Stimulated activated CD4-positive, alpha-beta T cell treated with anti-CD3 and anti-CD28 coated beads, Interleukin-4, amount 100 ng/mL, for 24 hours (primary cell): Measurements from ENCODE around the gene PRSS16.

ENCODE experiments used
- DNase-seq: peaks from one replicate; pipeline ENCODE4 v3.0.0-alpha.2; 2020

The PRSS16 gene

GRCh38 chr6:27288136-27289044, 40.9 kb downstream of the PRSS16 start:
- no peak for DNase-seq

GRCh38 chr6:27290065-27290849, 42.8 kb downstream of the PRSS16 start:
- no peak for DNase-seq

GRCh38 chr6:27290850-27291208, 43.3 kb downstream of the PRSS16 start:
- DNase-seq = no peak

- DNase-seq = no peak
Observed at GRCh38 chr6:27293436-27294098, 46.1 kb downstream of the PRSS16 start.

- DNase-seq = no peak
Observed at GRCh38 chr6:27294409-27294808, 46.9 kb downstream of the PRSS16 start.

- DNase-seq = no peak
Observed at GRCh38 chr6:27295301-27296079, 48.0 kb downstream of the PRSS16 start.

GRCh38 chr6:27296106-27296783, 48.7 kb downstream of the PRSS16 start:
- no peak for DNase-seq

GRCh38 chr6:27297484-27297856, 50.0 kb downstream of the PRSS16 start:
- DNase-seq = no peak

- DNase-seq = peak; percentile 11
Observed at GRCh38 chr6:27297857-27298730, 50.6 kb downstream of the PRSS16 start.

- DNase-seq = no peak
Observed at GRCh38 chr6:27303613-27304272, 56.2 kb downstream of the PRSS16 start.
